GM19025 (cell line): Measurements from ENCODE around the gene PSTPIP2.
"Not testable (repeated sequence)": the region's sequence is repeated elsewhere in the genome, so short reads cannot be mapped to it uniquely, and the experiment has no call there.

ENCODE experiments used
- ATAC-seq: cut with Tn5 transposase; IDR thresholded peaks from one replicate; pipeline ENCODE4 v1.9.1; 2021; ENCODE audit warnings: mild to moderate bottlenecking, low read depth, moderate library complexity; ENCODE audit not compliant: unreplicated experiment

The PSTPIP2 gene, protein sequence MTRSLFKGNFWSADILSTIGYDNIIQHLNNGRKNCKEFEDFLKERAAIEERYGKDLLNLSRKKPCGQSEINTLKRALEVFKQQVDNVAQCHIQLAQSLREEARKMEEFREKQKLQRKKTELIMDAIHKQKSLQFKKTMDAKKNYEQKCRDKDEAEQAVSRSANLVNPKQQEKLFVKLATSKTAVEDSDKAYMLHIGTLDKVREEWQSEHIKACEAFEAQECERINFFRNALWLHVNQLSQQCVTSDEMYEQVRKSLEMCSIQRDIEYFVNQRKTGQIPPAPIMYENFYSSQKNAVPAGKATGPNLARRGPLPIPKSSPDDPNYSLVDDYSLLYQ

DNA sequence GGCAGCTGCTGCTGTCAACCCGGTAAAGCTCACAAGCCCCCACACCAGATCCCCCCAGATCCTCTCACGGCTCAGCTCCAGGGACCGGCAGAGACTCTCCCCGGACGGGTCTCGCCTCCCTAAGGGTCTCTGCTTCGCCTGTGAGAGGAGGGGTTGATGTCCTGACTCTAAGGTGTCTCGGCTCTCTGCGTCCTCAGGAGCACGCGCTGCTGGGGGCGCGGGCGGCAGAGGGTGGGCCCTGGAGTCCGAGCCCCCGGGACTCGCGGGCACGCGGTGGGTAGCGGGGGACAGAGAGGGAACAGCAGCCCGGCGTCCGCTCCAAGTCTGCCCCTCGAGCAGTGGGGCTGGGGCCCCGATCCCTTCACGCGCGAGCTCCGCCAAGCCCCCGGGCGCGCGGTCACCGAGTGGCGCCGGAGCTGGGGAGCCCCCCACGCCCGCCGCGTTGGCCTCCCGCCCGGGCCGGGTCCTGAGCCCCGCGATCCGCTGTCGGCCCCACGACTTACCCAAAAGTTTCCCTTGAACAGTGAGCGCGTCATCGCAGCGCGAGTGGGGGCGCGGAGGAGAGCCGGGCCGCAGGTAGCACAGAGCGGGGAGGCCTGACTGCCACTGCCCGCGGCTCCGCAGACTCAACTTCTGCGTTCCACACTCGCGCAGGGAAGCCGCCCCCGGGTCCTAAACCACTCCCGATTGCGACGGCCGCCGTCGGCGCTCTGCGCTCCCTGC lies at the start of gene PSTPIP2:
Gene PSTPIP2 (minus strand): TSS at position 608 of the 723 bp plus-strand sequence. CDS start 72 bp downstream, at position 536.
- ATAC-seq = peak; percentile 59

DNA sequence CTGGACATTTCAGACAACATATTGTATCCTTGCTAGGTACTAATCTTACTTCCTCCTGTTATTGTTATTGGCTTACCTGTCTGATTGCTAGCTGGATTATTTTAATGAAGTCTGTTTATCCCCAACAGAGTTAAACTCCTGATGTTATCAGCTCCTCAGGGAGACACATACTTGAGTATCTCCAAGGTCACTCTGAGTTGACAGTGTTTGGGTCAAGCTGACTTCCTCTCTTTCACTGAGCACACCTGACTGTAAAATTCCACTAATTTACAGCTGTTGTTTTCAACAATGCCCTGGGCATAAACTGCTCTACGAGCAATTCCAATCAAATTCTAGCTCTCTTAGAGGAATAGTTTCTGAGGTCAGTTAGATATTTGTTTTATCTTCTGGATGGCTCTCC lies 41.7 kb upstream of the PSTPIP2 start:
- no peak for ATAC-seq

DNA sequence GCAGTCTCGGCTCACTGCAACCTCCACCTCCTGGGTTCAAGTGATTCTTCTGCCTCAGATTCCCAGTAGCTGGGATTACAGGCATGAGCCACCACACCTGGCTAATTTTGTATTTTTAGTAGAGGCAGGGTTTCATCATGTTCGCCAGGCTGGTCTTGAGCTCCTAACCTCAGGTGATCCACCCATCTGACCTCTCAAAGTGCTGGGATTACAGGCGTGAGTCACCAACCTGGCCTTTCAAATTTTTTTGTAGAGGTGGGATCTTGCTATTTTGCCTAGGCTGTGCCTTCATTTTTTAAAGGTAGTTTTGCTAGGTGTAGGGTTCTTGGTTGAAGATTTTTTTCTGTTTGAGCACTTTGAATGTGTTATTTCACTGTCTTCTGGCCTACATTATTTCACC lies 38.3 kb upstream of the PSTPIP2 start:
- no peak for ATAC-seq

DNA sequence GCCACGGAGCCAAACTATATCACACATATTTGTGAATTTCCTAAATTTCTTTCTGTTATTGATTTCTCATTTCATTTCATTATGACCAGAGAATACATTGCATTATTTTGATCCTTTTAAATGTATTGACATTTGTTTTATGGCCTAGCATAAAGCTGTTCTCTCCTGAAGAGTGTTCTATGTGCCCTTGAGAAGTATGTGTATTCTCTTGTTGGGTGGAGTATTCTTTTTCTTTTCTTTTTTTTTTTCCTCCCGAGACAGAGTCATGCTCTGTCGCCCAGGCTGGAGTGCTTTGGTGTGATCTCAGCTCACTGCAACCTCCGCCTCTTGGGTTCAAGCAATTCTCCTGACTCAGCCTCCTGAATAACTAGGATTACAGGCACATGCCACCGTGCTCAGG lies 37.3 kb upstream of the PSTPIP2 start:
- no peak for ATAC-seq

DNA sequence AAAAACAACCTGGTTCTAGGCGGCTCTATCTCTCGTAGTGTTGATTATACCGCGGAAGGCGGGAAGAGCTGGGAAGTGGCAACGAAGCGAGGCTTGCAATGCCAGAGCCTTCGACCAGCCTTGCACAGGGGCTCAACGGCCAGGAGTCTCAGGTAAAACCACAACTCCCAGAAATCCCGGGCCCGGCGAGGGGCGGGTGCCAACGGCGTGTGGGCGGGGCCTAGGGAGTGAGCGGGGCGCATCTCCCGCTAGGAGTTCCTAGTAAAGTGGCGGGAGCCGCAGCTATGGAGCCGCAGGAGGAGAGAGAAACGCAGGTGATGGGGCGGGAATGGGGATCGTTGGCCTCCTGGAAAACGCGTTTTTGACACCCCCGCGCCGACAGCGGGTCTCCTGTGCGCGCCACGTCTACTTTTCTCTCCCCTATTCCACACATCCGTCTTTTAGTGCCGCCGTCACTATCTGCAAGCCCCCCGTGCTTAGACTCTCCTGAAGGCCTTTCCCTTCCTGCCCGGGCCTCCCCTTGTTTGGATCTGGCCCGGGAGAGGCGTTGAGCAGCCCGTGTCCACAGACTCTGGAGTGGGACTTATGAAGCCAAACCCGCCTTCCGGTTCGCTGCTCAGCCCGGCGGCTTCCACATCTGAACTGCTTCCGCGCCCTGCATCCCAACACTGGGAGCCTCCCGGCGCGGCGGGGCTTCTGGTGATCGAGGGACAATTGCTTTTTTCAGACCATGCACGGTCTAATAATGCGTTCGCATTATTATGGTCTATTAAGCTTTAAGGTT lies 32.3 kb upstream of the PSTPIP2 start, which contains the start of gene HAUS1:
Gene HAUS1 (plus strand): TSS at position 258 of the 784 bp plus-strand sequence. CDS start 27 bp downstream, at position 285.
- ATAC-seq = peak; percentile 96

DNA sequence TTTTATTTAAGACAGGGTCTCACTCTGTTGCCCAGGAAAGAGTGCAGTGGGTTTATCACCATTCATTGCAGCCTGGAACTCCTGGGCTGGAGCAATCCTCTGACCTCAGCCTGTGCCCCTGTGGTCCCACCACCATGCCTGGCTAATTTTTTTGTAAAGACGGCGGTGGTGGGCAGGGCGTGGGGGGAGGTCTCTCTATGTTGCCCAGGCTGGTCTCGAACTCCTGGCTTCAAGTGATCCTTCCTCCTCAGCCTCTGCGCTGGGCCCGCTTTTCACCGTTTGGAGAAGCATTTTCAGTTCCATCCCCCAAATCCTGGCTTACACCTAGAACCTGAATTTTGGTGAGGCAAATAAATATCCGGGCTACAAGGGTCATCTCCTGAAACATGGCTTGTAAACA lies 27.4 kb upstream of the PSTPIP2 start:
- ATAC-seq = no peak

DNA sequence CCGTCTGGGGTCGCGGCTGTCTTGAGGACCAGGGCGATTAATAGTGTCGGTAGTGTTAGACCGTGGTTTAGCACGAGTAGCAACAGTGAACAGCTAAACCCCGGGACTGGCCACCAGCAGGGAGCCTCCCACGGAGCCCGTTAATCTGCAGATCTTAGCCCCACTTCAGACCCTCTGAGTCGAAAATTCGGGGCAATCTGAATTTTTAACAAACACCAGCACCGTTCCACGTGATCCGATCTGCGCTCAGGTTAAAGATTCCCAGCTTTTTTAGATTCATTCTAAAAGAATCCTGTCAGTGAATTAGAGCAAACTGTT lies 26.5 kb upstream of the PSTPIP2 start:
- ATAC-seq = no peak

DNA sequence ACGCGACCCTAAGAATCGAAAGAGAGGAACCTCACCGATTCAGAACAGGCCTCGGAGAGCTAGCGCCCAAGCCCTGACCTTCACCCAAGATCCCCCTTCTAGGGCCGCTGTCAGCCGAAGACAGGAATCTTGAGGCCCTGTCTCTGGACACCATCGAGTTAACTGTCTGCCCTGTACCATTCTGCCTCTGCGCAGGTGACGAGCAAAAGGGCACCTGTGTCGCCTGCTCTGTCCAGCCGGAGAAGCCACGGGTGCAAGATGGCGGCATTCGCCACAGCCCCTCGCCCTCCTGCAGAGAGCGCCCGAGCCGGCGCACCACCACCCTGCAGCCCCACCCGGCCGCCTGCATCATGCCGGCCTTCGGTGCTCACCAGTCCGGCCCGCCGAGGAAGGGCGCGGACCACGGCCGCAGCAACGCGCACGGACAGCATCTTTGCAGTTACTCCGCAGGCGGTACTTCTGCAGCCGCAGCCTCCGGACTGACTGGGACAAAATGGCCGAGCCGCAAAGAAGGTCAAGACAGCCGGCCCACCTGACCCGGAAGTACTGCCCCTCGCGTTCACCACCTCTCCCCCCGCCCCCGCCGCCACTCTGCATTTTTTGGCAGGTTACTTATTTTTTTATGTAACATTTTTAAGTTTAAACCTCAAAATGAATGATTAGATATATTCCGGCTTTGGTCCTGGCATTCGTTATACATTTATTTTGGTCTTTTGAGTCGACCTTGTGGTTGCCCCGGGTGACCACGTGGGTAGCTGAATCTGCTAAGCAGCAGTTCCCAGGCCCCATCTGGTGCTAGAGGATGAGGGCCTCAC lies 25.9 kb upstream of the PSTPIP2 start, which contains the start of gene ATP5F1A:
Gene ATP5F1A (minus strand): TSS at position 496 of the 815 bp plus-strand sequence. CDS start 65 bp downstream, at position 431.
- ATAC-seq = peak; percentile 79

DNA sequence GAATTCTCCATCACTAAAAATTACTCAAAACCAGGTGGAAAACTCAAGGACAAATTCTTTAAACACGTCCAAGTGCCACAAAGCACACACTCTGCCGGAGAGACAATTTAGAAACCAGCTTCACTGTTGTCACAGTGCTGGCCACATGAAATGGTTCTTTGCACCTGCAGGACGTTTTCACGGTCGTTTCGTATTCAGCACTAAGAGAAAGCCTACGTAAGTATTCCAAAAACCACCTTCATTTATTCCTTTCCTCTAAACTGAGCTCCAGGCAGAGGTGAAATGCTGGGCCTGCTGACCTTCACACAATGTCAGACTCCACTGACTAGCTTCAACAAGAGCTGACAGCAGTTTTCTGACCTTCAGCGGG lies 25.4 kb upstream of the PSTPIP2 start:
- peak; percentile 3 for ATAC-seq

DNA sequence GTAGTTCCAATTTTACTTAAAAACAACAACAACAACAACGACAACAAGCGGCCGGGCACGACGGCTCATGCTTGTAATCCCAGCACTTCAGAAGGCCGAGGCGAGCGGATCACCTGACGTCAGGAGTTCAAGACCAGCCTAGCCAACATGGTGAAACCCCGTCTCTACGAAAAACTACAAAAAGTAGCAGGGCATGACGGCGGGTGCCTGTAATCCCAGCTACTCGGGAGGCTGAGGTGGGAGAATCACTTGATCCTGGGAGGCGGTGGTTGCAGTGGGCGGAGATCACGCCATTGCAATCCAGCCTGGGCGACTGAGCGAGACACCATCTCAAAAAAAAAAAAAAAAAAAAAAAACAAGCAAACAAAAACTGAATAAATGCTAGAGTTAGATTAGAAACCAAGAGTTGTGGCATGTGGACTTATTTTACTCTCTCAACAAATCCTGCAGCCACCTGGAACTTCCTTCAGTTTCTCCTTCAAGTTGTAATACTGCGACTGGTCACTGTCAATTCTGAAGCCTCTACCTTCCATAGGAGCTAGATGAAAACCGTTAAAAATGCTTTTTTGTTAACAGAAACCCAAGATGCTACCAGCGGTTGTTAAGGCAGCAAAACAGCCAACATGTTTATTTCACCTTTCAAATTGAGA lies 24.7 kb upstream of the PSTPIP2 start:
- ATAC-seq = no peak

DNA sequence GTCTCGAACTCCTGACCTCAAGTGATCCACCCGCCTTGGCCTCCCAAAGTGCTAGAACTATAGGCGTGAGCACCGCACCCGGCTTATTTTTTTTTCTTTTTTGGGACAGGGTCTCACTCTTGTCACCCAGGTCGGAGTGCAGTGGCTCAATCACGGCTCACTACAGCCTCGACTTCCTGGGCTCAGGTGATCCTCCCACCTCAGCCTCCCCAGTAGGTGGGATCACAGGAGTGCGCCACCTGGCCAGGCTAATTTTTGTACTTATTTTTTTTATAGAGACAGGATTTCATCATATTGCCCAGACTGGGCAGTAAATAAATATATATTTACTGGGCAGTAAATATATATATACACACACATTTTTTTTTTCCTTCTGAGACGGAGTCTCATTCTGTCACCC lies 23.5 kb upstream of the PSTPIP2 start:
- ATAC-seq = no peak

DNA sequence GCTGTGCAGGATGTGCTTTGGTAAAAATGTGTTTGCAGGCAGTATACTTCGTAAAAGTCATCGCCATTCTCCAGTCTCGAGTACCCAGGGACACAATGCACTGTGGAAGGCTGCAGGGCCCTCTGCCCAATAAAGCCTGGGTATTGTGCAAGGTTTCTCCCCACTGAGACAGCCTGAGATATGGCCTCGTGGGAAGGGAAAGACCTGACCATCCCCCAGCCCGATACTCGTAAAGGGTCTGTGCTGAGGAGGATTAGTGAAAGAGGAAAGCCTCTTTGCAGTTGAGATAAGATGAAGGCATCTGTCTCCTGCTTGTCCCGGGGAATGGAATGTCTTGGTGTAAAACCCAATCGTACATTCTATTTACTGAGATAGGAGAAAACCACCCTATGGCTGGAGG lies 16.4 kb upstream of the PSTPIP2 start:
- ATAC-seq = not testable (repeated sequence)

DNA sequence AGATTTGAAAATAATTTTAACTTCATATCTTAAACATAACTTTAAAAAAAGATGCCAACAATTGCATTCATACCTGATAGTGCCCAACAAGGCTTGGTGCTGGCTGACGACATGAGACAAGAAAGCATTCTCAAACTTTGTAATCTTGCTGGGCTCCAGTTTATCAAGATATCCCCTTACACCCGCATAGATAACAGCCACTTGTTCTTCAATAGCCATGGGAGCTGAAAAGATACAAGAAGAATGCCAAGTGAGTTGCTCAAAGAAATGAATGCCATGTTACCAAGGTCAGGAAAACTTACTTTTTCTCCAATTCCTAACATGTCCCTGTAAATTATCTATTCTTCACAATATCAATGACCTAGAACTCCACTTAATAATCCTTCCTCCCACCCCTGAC lies 12.4 kb upstream of the PSTPIP2 start:
- no peak for ATAC-seq

DNA sequence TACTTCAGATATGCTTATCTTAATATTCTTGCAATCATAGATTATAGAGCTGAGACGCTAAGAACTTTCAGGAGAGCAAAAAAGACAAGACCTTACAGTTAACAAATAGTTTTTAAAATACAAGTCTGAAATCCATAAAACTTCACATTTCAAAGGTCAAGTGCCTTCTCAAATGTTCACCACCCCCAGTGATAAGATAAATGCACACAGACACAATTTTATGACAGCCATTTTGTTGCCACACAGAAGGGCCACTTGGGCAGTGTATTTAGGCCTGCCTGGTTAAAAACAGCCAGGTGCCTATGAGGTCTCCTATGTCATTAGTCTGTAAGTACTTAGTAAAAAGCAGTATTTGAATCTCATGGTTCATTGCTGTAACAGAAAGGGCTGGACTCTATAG lies 8.1 kb upstream of the PSTPIP2 start:
- ATAC-seq = no peak

DNA sequence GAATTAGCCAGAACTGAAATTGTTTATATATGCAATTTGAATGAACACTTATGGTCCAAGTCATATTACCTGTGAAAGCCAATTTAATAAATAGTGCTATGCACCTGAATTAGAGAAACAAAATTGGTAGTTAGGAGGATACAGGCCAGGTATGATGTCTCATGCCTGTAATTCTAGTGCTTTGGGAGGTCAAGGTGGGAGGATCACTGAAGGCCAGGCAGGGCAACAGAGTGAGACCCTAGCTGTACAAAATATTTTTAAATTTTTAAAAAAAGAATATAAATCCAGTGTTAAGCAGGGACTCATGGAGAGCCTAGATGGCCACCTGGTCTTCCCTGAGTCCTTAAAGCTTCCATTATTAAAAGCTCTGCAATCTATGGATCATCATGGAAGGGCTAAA lies 7.3 kb upstream of the PSTPIP2 start:
- no peak for ATAC-seq

DNA sequence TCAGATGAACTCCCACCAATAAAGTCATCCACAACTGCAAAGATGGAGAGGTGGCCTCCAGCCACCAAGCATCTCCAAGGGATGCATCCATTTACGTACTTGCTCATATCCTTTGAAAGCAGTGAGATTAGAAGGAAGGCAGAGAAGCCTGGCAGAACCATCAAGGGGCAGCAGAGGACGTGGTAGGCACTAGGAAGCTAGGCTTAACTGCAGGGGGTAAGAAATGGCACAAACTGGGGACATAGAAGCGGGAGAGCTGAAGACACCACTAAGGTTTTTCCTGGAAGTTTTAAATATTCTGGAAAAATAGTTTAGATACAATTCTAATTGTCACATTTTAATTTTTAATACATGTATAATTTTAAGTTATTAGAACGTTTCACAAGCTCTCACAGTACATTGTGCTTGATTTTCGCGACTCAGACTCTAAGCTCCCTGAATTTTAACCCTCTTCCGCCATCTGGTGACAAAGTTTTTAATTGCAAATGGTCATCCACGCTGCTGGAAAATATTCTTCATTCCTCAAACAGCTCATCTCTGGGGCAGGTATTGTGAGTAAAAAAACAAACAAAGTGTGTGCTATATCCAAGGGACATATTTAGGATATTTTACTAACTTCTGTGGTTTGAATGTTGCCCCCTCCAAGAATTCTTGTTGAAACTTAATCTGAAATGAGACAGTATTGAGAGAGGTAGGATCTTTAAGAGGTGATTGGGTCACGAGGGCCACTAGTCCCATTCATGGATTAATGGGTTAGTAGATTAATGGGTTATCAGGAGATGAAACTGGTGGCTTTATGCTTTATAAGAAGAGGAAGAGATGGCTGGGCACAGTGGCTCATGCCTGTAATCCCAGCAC lies 1.6 kb upstream of the PSTPIP2 start:
- ATAC-seq = no peak

DNA sequence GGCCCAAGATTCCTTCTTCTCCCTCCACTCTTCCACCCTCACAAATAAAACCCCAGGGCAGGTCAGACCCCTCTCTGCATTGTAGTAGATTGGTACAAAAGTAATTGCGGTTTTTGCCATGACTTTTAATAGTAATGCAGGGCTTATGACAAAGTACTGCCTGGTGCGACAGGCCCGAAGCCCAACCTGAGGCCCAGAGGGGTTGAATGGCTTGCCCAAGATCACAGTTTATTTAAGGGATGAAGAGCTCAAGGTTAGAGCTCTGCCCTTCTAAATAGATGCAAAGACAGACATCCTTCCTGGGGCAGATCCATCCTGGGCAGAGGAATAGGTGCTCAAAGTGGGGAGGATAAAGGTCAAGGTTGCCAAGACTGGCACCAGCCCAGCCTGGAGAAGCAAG lies 899 bp upstream of the PSTPIP2 start:
- no peak for ATAC-seq

DNA sequence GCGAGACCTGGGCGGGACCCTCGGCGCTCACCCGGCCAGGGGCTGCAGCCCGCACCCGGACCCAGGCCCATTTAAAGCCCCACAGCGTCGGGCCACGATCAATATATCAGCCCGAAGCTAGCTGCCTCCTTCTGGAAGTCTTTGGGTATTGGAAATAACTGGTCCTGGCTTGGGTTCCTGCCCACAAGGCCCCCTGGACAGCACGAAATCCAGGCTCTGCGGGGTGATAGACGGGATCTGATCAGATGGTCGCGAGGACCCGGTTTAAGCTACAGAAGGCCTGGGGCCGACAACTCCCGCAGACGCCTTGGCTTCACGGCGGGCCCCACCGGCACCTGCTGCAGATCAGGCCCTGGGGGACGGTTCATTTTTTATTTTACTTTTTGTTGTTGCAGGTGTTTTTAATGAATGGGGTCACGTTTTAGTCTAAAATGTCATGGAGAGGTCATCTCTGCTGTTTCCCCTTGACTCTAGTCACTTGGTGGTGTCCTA lies 362 bp upstream of the PSTPIP2 start:
- no peak for ATAC-seq
